ENCODE measurements around the gene PRM3.

- TF ChIP-seq, protein P1, sequence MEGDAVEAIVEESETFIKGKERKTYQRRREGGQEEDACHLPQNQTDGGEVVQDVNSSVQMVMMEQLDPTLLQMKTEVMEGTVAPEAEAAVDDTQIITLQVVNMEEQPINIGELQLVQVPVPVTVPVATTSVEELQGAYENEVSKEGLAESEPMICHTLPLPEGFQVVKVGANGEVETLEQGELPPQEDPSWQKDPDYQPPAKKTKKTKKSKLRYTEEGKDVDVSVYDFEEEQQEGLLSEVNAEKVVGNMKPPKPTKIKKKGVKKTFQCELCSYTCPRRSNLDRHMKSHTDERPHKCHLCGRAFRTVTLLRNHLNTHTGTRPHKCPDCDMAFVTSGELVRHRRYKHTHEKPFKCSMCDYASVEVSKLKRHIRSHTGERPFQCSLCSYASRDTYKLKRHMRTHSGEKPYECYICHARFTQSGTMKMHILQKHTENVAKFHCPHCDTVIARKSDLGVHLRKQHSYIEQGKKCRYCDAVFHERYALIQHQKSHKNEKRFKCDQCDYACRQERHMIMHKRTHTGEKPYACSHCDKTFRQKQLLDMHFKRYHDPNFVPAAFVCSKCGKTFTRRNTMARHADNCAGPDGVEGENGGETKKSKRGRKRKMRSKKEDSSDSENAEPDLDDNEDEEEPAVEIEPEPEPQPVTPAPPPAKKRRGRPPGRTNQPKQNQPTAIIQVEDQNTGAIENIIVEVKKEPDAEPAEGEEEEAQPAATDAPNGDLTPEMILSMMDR (IDR thresholded peaks at IDR 0.05) = no peak
- TF ChIP-seq EP300 (IDR thresholded peaks at IDR 0.05) = no peak
Observed at GRCh38 chr16:11251525-11252481, 21.6 kb downstream of the PRM3 start.

Measured in suprapubic skin (tissue), 3 donors.